Thoracic aorta (tissue), 2 donors: ENCODE data around the gene NRCAM. TPM values are rescaled to one million over a fixed set of nuclear protein-coding genes. Genes with fewer than 3 reads are reported as not detected.

Experiments used
- ATAC-seq: fragments of 150-250 bp; one replicate; pipeline ENCODE4 v1.8.0; 2017; ENCODE audit warnings: low read depth; ENCODE audit not compliant: insufficient number of reproducible peaks, low FRiP score
- DNase-seq: peaks from one replicate; pipeline ENCODE4 v3.0.0-alpha.2; 2020; ENCODE audit warnings: low spot score
- H3K27ac ChIP-seq, 2 donors: fragments of 200-600 bp; sonication (generic); 1 replicate in 1 of 2; 2 replicates in 1 of 2; pipeline ENCODE4 v1.5.1; 2016; ENCODE audit warnings: mild to moderate bottlenecking in 2 of 2, moderate library complexity in 2 of 2
- H3K27me3 ChIP-seq: fragments of 200-600 bp; sonication (generic); replicated peaks from 2 replicates; pipeline ENCODE4 v1.6.0; 2016; ENCODE audit warnings: mild to moderate bottlenecking; ENCODE audit not compliant: insufficient read depth
- H3K36me3 ChIP-seq: fragments of 200-600 bp; sonication (generic); one replicate; pipeline ENCODE4 v1.5.1; 2016
- H3K4me1 ChIP-seq, 2 donors: fragments of 200-600 bp; sonication (generic); 1 replicate in 1 of 2; 2 replicates in 1 of 2; pipeline versions ENCODE4 v1.5.1 to v1.6.0; 2016; ENCODE audit warnings: low read depth in 2 of 2, mild to moderate bottlenecking in 1 of 2; ENCODE audit not compliant: control insufficient read depth in 1 of 2
- H3K4me3 ChIP-seq: fragments of 200-600 bp; sonication (generic); 2 replicates; pipeline ENCODE4 v1.5.1; 2016; ENCODE audit warnings: mild to moderate bottlenecking
- H3K9me3 ChIP-seq: fragments of 200-600 bp; sonication (generic); 2 replicates; pipeline ENCODE4 v1.5.1; 2016
- CTCF ChIP-seq: fragments of 200-600 bp; sonication (generic); IDR thresholded peaks from one replicate; pipeline ENCODE4 v1.5.1; 2019; ENCODE audit warnings: antibody characterized with exemption
- total RNA-seq, 2 donors: library from RNA; depleted of rRNA; stranded (reverse); fragments of >200 nt; gene quantifications; one replicate each; pipeline versions ENCODE4 v1.1.0 to v1.2.3, GENCODE V29; 2016

NRCAM gene
- total RNA-seq, 2 donors from 2014 or later: 2.4 to 3.3 TPM

GRCh38 chr7:108203537-108203936 lies 252.7 kb downstream of the NRCAM start:
- H3K4me1 ChIP-seq: no peaks in the 10 kb centered on the region
- DNase-seq (no peak), ATAC-seq (no peak)
- H3K4me3 ChIP-seq: no peak overlapping the region
- H3K9me3 ChIP-seq: no peaks in the 10 kb centered on the region
- no peaks in the 10 kb centered on the region for H3K27me3 ChIP-seq
- H3K27ac ChIP-seq: no peak overlapping the region
- TF ChIP-seq CTCF: no peak
- no peaks in the 10 kb centered on the region for H3K36me3 ChIP-seq

DNA sequence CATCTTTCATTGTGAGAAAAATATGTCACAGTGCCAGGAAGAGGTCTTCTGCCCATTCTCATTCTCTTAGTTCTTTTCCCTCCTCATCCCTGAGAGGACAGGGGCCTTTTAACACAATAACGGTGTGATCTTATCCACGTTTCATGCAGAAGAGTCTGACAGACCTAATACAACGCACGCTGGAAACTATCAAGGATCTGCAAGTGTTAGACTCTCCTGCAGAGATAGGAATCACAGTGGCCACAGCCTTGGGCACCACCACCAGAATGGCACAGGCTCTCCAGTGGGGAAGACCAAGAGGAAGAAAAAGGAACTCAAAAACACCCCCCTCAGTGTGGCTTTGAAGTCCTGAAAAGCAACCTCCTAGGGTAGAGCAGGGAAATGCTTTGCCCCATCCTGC lies 253.5 kb downstream of the NRCAM start:
- H3K9me3 ChIP-seq: no peaks in the 10 kb centered on the region
- no peaks in the 10 kb centered on the region for H3K4me1 ChIP-seq
- no peak overlapping the region for H3K27ac ChIP-seq
- DNase-seq (no peak), ATAC-seq (no peak)
- TF ChIP-seq CTCF: no peak
- H3K36me3 ChIP-seq: no peaks in the 10 kb centered on the region
- H3K27me3 ChIP-seq: no peaks in the 10 kb centered on the region
- H3K4me3 ChIP-seq: no peak overlapping the region

- Histone ChIP-seq H3K27ac (no peak overlapping the region), H3K36me3 (no peaks in the 10 kb centered on the region), H3K4me1 (no peaks in the 10 kb centered on the region), H3K4me3 (no peak overlapping the region), H3K9me3 (no peaks in the 10 kb centered on the region), H3K27me3 (no peaks in the 10 kb centered on the region)
- ATAC-seq (no peak), DNase-seq (no peak)
- no peak for TF ChIP-seq CTCF
Observed at GRCh38 chr7:108201766-108202165, 254.5 kb downstream of the NRCAM start.

DNA sequence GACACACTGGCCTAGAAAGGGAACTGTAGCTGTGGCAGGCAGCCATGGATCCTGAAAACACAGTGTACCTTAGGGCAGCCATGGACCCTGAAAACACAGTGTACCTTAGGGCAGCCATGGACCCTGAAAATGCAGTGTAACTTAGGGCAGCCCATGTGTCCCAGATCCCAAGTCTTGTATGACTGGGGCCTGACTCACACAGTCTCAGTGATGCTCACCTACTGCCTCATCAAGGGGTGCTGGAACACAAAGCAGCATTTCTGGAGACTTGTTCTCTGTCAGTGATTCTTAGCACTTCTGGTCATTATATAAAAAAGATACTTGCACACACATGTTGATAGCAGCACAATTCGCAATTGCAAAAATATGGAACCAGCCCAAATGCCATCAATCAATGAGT lies 255.9 kb downstream of the NRCAM start:
- TF ChIP-seq CTCF: no peak
- no peak overlapping the region for H3K4me3 ChIP-seq
- H3K4me1 ChIP-seq: no peaks in the 10 kb centered on the region
- ATAC-seq (no peak), DNase-seq (no peak)
- H3K36me3 ChIP-seq: no peaks in the 10 kb centered on the region
- H3K9me3 ChIP-seq: no peaks in the 10 kb centered on the region
- H3K27ac ChIP-seq: no peak overlapping the region
- H3K27me3 ChIP-seq: no peaks in the 10 kb centered on the region

DNA sequence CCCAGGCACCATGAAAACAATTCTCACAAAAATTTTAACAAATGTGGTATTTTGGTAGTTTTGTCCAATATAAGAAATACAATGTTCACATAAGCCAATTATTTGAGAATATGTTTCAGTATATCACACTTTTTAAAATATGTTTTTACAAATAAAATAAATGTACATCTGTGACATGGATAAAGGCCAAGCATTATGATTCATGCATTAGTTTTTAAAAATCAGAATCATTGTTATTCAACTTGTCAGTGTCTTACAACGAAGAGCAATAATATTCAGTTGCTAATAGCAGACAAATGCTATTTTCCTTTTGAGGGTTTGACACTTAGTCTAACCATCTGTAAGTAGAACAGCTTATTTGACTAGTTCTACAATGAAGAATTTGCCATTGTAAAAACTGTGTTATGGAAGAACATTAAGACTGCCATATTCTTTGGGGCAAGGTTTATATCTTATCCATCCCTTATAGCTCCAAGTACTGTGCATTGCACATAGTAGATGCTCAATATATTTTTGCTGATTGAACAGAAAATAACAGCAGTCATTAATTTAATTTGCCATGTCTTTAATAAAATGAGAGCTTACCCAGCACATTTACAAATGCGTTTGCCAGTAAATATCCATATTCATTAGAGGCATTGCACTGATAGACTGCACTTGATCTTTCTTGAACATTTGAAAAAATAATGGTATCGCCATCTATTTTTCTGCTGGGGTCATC lies 258.7 kb downstream of the NRCAM start:
- ATAC-seq (no peak), DNase-seq (no peak)
- no peaks in the 10 kb centered on the region for H3K4me1 ChIP-seq
- no peak overlapping the region for H3K27ac ChIP-seq
- no peaks in the 10 kb centered on the region for H3K9me3 ChIP-seq
- H3K4me3 ChIP-seq: no peak overlapping the region
- no peak for TF ChIP-seq CTCF
- H3K36me3 ChIP-seq: no peaks in the 10 kb centered on the region
- no peaks in the 10 kb centered on the region for H3K27me3 ChIP-seq
